ENCODE results near the gene CXADR.
"Not testable (repeated sequence)": the region's sequence is repeated elsewhere in the genome, so short reads cannot be mapped to it uniquely, and the experiment has no call there.

DNA sequence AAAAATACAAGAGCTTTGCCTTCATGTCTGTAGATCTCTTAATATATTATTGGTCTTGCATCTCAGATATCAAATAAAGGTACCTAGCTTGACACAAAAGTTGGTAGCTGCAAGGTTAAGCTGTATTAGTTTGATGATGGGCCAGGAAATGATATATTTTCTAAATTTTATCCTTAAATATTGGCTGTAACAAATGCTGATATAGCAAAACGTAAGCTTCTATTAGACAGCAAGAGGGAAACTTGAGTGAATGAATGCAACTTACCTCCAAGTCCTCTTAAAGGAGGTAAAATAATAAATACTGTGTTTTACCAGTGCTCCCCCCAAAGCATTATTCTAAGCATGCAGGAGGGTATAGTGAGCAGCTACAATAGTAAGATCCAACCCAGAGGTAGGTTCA lies 4.2 kb downstream of the CXADR start:
- TF ChIP-seq, protein P1, sequence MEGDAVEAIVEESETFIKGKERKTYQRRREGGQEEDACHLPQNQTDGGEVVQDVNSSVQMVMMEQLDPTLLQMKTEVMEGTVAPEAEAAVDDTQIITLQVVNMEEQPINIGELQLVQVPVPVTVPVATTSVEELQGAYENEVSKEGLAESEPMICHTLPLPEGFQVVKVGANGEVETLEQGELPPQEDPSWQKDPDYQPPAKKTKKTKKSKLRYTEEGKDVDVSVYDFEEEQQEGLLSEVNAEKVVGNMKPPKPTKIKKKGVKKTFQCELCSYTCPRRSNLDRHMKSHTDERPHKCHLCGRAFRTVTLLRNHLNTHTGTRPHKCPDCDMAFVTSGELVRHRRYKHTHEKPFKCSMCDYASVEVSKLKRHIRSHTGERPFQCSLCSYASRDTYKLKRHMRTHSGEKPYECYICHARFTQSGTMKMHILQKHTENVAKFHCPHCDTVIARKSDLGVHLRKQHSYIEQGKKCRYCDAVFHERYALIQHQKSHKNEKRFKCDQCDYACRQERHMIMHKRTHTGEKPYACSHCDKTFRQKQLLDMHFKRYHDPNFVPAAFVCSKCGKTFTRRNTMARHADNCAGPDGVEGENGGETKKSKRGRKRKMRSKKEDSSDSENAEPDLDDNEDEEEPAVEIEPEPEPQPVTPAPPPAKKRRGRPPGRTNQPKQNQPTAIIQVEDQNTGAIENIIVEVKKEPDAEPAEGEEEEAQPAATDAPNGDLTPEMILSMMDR (conservative IDR thresholded peaks at IDR 0.05; ENCODE audit: low read length): not testable (repeated sequence)
- not testable (repeated sequence) for TF ChIP-seq EZH2phosphoT487 (IDR thresholded peaks at IDR 0.05; ENCODE audit: borderline replicate concordance)
